Transverse colon (tissue), 4 donors: ENCODE measurements around the gene TCFL5.

Source experiments
- CTCF ChIP-seq, 5 experiments: fragments of 200-600 bp in 3 of 5; fragments of 450-650 bp in 2 of 5; sonication (generic) in 3 of 5; IDR thresholded peaks; 1 replicate in 2 of 5; 2 replicates in 3 of 5; pipeline ENCODE4 v1.5.1; 2016 to 2017; ENCODE audit warnings: antibody characterized with exemption in 5 of 5, inconsistent platforms in 3 of 5, mild to moderate bottlenecking in 2 of 5, moderate library complexity in 1 of 5
- EP300 ChIP-seq: sonication (generic); formaldehyde crosslinking; IDR thresholded peaks from one replicate; pipeline ENCODE4 v1.6.1; 2017; ENCODE audit warnings: antibody characterized with exemption, low read depth
- POLR2A ChIP-seq: fragments of 450-650 bp; IDR thresholded peaks from one replicate; pipeline ENCODE4 v1.6.1; 2016; ENCODE audit warnings: antibody characterized with exemption, mild to moderate bottlenecking, moderate library complexity
- POLR2AphosphoS5 ChIP-seq, 3 donors: sonication (generic); formaldehyde crosslinking; IDR thresholded peaks; one replicate each; pipeline ENCODE4 v1.6.1; 2016; ENCODE audit warnings: antibody characterized with exemption in 3 of 3

GRCh38 chr20:62845416-62846160, 16.0 kb downstream of the TCFL5 start:
- TF ChIP-seq CTCF (IDR thresholded peaks at IDR 0.05) (peak in 1 of 5 experiments; percentile 10), POLR2AphosphoS5 (IDR thresholded peaks at IDR 0.05) (no peak), POLR2A (no peak), EP300 (no peak)
